Esophagus squamous epithelium (tissue), 4 donors: Measurements from ENCODE around the gene CIITA.

ENCODE experiments used
- CTCF ChIP-seq, 6 experiments: fragments of 450-650 bp in 4 of 6; fragments of 200-600 bp in 2 of 6; sonication (generic) in 2 of 6; IDR thresholded peaks; one replicate each; pipeline ENCODE4 v1.5.1; 2016 to 2019; ENCODE audit warnings: antibody characterized with exemption in 6 of 6, mild to moderate bottlenecking in 4 of 6, moderate library complexity in 4 of 6
- POLR2A ChIP-seq, 4 donors: fragments of 450-650 bp; IDR thresholded peaks; one replicate each; pipeline ENCODE4 v1.6.1; 2017; ENCODE audit warnings: antibody characterized with exemption in 4 of 4, mild to moderate bottlenecking in 4 of 4, moderate library complexity in 3 of 4

DNA sequence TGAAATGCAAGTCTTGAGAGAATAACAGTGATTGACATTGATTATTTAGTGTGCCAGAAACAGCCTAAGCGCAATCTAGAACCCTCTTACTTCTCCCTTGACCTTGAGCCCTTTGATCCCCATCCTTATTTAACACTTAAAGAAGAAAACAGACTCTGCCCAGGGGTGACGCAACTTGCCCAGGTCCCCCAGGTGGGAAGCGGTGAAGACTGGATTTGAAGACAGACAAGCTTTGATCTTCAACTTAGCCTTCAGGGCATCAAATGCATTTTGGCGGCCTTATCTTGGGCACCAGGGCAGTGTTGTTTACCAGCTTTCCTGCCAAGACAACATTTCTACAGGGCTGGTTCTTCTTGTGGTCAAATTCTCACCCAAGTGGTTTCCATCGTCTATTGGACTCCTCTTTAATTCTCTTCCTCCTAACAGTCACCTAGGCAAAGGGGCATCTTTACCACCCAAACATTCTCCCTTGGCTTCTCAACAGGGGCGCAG, 8.9 kb upstream of the CIITA start:
- TF ChIP-seq CTCF (IDR thresholded peaks at IDR 0.05) (no peak), POLR2A (IDR thresholded peaks at IDR 0.05) (no peak)
